SK-N-SH treated with all-trans-retinoic acid at 6 μM for 48 hours (cell line): Measurements from ENCODE around the gene PMEPA1.

Source experiments
- BACH2 ChIP-seq: fragments of 250-450 bp; sonication (Bioruptor Pico); IDR thresholded peaks from 2 replicates; pipeline ENCODE4 v1.9.0; 2021; ENCODE audit warnings: mild to moderate bottlenecking, borderline replicate concordance
- CREB5 ChIP-seq: fragments of 250-450 bp; sonication (Bioruptor Pico); IDR thresholded peaks from 2 replicates; pipeline ENCODE4 v1.5.1; 2020; ENCODE audit warnings: low read depth, mild to moderate bottlenecking, moderate library complexity
- CSDC2 ChIP-seq: fragments of 250-450 bp; sonication (Bioruptor Pico); IDR thresholded peaks from 2 replicates; pipeline ENCODE4 v1.5.0; 2020; ENCODE audit warnings: mild to moderate bottlenecking, moderate library complexity
- GLIS3 ChIP-seq: fragments of 250-450 bp; sonication (Bioruptor Pico); IDR thresholded peaks from 2 replicates; pipeline ENCODE4 v1.5.0; 2020; ENCODE audit warnings: mild to moderate bottlenecking, moderate library complexity
- ISL1 ChIP-seq: fragments of 250-450 bp; sonication (Bioruptor Pico); IDR thresholded peaks from 2 replicates; pipeline ENCODE4 v2.1.2; 2022; ENCODE audit warnings: mild to moderate bottlenecking, moderate library complexity
- PATZ1 ChIP-seq: fragments of 250-450 bp; sonication (Bioruptor Pico); IDR thresholded peaks from 2 replicates; pipeline ENCODE4 v1.8.0; 2020; ENCODE audit warnings: mild to moderate bottlenecking, moderate library complexity, borderline replicate concordance
- RARB ChIP-seq: fragments of 250-450 bp; sonication (Bioruptor Pico); IDR thresholded peaks from 2 replicates; pipeline ENCODE4 v1.8.0; 2021; ENCODE audit warnings: mild to moderate bottlenecking, moderate library complexity
- SNAI2 ChIP-seq: fragments of 250-450 bp; sonication (Bioruptor Pico); IDR thresholded peaks from 2 replicates; pipeline ENCODE4 v1.5.0; 2020; ENCODE audit warnings: mild to moderate bottlenecking, moderate library complexity
- TOX ChIP-seq: fragments of 250-450 bp; sonication (Bioruptor Pico); IDR thresholded peaks from 2 replicates; pipeline ENCODE4 v1.8.0; 2021; ENCODE audit warnings: mild to moderate bottlenecking, moderate library complexity, borderline replicate concordance
- ZFP30 ChIP-seq: fragments of 450-650 bp; formaldehyde crosslinking; IDR thresholded peaks from 2 replicates; pipeline ENCODE4 v1.5.0; 2022; ENCODE audit warnings: mild to moderate bottlenecking, moderate library complexity
- ZNF565 ChIP-seq: fragments of 450-650 bp; formaldehyde crosslinking; conservative IDR thresholded peaks from 2 replicates; pipeline ENCODE4 v1.5.0; 2020; ENCODE audit warnings: low read depth, mild to moderate bottlenecking, moderate library complexity
- ZNF8 ChIP-seq: fragments of 450-650 bp; formaldehyde crosslinking; IDR thresholded peaks from 2 replicates; pipeline ENCODE4 v1.5.0; 2020; ENCODE audit warnings: mild to moderate bottlenecking, moderate library complexity
- TF ChIP-seq, protein P1 (sequence below): fragments of 250-450 bp; sonication (Bioruptor Pico); IDR thresholded peaks from 2 replicates; pipeline ENCODE4 v1.8.0; 2021; ENCODE audit warnings: low read depth, mild to moderate bottlenecking, moderate library complexity, borderline replicate concordance
- TF ChIP-seq, protein P2 (sequence below): fragments of 250-450 bp; sonication (Bioruptor Pico); IDR thresholded peaks from 2 replicates; pipeline ENCODE4 v1.5.0; 2020; ENCODE audit warnings: mild to moderate bottlenecking, moderate library complexity

GRCh38 chr20:57688864-57689263 lies 21.0 kb downstream of the PMEPA1 start:
- TF ChIP-seq GLIS3 (no peak), PATZ1 (CRISPR knock-in tag) (no peak), CSDC2 (CRISPR knock-in tag) (no peak), RARB (CRISPR knock-in tag) (no peak), CREB5 (CRISPR knock-in tag) (no peak), ISL1 (CRISPR knock-in tag) (no peak), TOX (CRISPR knock-in tag) (no peak), SNAI2 (CRISPR knock-in tag) (no peak), ZFP30 (CRISPR knock-in tag) (no peak), ZNF565 (CRISPR knock-in tag) (no peak), BACH2 (CRISPR knock-in tag) (no peak), ZNF8 (no peak)
- TF ChIP-seq, protein P1, sequence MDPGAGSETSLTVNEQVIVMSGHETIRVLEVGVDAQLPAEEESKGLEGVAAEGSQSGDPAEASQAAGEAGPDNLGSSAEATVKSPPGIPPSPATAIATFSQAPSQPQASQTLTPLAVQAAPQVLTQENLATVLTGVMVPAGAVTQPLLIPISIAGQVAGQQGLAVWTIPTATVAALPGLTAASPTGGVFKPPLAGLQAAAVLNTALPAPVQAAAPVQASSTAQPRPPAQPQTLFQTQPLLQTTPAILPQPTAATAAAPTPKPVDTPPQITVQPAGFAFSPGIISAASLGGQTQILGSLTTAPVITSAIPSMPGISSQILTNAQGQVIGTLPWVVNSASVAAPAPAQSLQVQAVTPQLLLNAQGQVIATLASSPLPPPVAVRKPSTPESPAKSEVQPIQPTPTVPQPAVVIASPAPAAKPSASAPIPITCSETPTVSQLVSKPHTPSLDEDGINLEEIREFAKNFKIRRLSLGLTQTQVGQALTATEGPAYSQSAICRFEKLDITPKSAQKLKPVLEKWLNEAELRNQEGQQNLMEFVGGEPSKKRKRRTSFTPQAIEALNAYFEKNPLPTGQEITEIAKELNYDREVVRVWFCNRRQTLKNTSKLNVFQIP (CRISPR knock-in tag) = no peak
- TF ChIP-seq, protein P2, sequence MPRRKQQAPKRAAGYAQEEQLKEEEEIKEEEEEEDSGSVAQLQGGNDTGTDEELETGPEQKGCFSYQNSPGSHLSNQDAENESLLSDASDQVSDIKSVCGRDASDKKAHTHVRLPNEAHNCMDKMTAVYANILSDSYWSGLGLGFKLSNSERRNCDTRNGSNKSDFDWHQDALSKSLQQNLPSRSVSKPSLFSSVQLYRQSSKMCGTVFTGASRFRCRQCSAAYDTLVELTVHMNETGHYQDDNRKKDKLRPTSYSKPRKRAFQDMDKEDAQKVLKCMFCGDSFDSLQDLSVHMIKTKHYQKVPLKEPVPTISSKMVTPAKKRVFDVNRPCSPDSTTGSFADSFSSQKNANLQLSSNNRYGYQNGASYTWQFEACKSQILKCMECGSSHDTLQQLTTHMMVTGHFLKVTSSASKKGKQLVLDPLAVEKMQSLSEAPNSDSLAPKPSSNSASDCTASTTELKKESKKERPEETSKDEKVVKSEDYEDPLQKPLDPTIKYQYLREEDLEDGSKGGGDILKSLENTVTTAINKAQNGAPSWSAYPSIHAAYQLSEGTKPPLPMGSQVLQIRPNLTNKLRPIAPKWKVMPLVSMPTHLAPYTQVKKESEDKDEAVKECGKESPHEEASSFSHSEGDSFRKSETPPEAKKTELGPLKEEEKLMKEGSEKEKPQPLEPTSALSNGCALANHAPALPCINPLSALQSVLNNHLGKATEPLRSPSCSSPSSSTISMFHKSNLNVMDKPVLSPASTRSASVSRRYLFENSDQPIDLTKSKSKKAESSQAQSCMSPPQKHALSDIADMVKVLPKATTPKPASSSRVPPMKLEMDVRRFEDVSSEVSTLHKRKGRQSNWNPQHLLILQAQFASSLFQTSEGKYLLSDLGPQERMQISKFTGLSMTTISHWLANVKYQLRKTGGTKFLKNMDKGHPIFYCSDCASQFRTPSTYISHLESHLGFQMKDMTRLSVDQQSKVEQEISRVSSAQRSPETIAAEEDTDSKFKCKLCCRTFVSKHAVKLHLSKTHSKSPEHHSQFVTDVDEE (CRISPR knock-in tag) = no peak
